Pulmonary artery endothelial cell (primary cell): ENCODE results near the gene METTL23. TPM values are rescaled to one million over a fixed set of nuclear protein-coding genes. Genes with fewer than 3 reads are reported as not detected.
"Not testable (repeated sequence)": the region's sequence is repeated elsewhere in the genome, so short reads cannot be mapped to it uniquely, and the experiment has no call there.

Experiments used
- DNase-seq: peaks from one replicate; pipeline ENCODE4 v3.0.0-alpha.2; 2011; ENCODE audit warnings: low read depth, low spot score
- total RNA-seq: library from RNA; depleted of rRNA; stranded (reverse); fragments of >200 nt; gene quantifications from 2 replicates; pipeline ENCODE4 v1.2.3, GENCODE V29; 2014

METTL23 gene
- total RNA-seq, 1 donor from 2014 or later, result 18.6 TPM

DNA sequence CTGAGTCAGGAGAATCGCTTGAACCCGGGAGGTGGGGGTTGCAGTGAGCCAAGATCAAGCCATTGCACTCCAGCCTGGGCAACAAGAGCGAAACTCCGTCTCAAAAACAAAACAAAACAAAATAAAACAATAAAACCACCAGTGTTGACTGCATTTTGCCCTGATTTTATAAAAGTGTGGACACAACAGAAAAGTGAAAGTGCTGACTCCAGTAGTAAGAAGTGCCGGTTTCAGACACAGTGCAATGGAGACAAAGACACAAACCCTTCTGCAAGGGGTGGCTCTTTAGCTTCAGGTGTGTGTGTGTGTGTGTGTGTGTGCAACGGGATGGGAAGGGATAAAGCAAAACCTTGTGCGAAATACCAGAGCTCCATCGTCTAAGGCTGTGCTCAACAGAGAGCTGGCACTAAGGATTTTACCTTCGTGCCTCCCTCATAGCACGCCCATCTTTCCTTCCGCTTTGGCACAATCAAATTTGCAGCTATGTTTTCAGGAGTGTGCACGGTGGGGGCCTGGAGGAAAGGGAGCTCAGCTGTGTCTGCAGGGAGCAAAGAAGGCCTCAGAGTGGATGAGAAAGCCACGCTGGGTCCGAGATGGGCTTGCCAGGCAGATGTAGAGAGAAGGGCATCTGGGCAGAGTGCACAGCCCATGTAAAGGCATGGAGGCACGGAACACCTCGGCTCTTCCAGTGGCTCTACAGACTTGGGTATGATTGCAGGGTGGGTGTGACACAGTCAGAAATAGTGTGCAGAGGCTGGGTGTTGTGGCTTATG, 31.4 kb upstream of the METTL23 start:
- DNase-seq, result no peak

DNA sequence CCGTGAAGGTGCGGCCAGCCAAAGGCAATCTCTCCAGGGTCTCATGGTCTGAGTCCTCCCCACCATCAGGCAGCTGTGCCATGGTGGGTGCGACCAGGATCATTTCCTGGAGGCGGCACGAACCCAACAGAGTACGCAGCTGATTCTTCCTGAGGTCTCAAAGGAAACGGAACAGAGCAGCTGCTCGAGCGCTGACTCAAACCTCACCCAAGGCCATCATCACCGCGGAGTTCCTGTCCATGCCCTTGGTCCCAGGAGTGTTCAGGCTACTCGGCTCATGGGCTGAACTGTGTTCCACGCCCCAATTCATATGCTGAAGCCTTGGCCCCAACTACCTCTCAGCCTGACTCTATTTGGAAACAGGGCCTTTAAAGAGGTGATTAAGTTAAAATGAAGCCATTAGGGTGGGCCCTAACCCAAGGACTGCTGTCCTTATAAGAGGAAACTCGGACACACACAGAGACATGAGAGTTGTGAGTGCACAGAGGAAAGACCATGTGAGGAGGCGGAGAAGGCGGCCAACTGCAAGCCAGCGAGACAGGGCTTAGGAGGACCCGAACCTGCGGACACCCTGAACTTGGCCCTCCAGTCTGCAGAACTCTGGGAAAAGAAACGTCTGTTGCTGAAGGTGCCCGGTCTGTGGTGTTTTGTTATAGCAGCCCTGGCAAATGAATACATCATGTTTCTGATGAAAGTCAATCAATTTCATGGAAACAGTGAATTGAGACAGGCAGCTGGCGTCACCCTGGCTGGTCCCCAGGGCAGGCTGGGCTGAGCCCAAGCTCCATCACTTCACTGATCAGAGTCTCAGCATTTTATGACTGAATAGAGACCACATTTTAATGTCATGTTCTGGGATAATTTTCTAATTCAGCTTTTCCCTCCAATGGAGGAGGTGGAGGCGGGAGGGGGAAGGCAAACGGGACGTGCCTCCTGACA, 29.6 kb upstream of the METTL23 start:
- peak; percentile 32 for DNase-seq

DNA sequence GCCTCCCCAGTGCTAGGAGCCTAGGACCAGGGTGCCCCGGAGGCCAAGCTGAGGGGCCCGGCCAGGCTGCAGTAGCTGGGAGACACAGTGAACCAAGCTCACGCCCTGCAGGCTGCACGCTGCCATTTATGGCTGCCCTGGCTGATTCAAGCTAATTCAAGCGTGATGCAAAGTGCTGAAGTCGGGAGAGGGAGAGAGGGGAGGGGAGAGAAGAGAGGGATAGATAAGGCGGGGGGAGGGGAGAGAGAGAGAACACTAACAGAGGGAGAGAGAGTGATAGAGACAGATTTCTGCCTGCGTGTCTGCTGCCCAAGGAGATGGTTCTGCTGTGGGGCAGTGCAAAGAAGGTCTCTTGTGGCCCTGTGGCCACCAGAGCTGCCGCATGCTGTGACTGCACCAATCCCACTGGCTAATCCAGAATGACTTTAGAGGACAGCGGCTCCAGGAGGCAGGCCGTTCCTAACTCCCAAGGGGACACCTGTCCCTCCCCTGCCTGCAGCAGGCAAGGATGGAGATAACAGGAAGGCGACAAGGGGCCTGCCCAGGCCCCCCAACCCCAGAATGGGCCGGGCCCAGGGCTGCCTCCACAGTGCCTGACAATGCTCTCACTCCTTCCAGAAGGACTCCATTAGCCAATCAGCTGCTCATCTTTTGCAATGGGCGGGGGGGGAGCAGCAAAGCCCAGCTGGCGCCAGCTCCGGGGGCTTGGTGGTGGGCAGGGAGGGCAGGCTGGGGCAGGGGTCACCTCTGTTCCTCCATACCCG, 28.8 kb upstream of the METTL23 start:
- DNase-seq, result no peak

DNA sequence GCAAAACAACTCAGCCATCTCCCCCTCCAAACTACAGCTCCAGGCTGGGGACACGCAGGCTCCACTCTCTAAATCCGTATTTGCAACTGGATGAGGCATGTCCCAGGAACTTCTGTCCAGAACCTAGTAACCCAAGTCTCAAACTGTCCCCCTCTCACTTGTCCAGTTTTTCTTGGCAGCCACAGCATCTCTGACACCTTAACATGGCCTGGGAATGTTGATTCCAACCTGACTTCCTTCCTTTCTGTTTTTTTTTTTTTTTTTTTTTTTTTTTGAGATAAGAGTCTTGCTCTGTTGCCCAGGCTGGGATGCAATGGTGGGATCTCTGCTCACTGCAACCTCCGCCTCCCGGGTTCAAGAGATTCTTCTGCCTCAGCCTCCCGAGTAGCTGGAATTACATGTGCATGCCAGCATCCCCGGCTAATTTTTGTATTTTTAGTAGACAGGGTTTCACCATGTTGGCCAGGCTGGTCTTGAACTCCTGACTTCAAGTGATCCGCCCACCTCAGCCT, 28.1 kb upstream of the METTL23 start:
- DNase-seq, result not testable (repeated sequence)

DNA sequence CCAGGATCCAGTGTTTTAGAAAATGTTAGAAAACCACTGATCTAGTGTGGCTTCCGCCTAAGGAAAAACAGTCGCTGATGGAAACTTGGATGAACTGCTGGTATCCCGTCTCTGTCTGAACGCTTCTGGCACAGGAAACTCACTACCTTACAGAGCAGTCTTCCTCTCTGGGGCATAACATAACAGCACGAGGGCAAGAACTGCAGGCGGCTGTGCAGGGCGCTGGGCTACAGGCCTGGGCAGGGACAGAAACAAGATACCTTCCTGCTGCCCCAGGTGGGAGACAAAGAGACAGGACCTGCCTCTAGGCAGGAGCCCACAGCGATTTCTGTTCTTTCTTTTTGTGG, 26.4 kb upstream of the METTL23 start:
- no peak for DNase-seq

DNA sequence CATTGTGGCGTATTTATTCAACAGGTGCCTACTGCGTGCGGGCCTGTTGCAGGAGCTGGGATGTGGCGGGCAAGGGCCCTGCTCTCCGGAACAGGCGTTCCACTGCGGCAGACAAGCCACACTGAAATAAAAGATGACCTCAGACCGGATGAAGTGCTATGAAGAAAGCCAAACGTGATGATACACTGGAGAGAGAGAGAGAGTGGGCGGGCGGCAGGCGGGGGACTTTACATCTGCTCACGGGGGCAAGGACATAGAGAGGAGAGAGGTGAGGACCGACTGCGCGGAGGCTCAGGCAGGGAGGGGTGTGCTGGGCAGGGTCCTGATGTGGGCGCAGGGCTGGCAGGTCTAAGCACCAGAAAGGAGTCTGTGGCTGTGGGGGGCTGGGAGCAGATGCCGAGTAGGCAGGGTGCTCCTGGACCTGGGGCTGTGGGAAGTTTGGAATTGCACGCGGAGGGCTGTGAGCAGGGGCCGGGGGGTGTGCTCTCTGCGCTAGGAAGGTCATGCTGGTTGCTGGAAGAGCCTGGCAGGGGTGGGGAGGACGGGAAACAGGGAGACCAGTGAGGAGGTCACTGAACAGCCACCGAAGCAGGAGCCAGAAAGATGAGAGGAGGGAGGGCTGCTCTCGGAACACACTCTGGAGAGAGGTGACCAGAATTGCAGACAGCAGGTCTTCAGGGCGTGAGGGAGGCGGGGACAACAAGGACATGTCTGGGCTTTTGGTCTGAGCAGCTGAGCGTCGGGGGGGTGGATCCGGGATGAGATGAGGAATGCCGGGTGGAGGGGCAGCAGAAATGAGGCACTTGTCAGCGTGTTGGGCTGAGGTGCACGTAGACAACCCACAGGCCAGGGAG, 25.8 kb upstream of the METTL23 start:
- DNase-seq, result peak; percentile 49

DNA sequence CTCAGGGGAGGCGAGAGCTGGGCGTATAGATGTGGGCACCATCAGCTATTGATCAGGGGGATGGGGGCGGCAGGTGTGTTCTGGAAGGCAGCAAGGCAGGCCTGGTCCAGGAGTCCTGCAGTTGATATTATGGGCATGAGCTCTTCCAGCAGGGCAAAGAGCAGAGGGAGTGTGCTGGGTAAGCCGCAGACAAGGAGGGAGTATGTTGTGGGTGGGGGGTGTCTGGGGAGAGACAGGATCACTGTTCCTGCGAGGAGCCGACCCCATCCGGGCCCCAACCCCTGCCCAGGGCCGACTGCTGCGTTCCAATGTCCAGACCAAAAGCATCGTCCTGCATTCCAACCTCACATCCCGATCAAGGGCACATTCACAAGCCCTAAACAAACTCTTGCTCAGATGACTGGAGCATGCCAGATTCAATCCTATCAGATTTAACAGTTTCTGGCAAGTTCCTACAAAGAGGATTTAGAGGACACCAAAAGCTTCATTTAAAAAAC, 25.1 kb upstream of the METTL23 start:
- no peak for DNase-seq

DNA sequence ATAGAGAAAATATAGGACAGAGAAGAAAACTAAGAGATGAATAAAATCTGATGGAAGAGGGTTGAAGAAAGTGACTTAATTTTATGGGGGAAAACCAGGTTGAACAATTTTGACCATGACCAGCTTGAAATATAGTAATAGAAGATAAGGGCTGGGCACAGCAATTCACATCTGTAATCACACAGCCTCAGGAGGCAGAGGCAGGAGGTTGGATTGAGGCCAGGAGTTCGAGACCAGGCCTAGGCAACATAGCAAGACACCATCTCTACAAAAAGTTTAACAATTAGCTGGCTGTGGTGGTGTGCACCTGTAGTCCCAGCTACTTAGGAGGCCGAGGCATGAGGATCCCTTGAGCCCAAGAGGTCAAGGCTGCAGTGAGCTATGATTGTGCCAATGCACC, 24.6 kb upstream of the METTL23 start:
- DNase-seq, result no peak

DNA sequence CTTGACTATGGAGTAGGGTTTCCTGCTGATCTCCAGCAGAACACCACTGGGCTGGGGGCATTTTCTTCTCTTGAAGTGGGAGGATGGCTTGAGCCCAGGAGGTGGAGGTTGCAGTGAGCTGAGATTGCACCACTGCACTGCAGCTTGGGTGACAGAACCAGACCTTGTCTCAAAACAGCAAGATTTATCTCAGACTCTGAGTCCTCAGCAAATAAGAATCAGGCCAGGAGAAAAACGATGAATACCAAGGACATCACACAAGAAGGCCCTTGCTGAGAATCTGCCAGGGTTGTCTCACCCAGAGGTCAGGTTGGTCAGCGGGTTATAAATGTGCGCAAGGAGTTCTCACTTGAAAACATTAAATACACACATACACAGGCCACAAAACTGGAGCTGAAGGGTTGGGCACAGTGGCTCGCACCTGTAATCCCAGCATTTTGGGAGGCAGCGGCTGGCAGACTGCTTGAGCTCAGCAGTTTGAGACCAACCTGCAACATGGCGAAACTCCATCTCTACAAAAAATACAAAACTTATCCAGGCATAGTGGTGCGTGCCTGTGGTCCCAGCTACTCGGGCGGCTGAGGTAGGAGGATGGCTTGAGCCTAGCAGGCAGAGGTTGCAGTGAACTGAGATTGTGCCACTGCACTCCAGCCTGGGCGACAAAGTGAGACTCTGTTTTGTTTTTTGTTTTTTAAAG, 23.6 kb upstream of the METTL23 start:
- DNase-seq, result no peak

DNA sequence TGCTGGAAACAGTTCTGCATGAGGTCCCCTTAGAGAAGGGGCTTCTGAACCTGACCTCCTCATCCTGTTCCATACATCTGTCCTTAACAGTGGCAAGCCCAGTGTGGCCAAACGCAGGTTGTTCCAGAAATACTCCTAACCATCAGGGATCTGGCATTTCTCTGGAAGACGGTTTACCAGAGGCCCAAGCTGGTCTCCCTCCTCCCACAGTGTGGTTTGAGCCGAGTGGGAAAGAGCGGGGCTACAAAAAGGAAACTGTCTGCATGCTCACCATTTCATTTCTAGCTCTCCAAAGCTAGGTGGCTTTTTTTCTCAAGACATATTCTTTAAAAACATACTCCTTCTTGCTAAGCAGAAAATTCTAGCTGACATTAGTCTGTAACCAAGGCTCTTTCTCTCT, 21.8 kb upstream of the METTL23 start:
- DNase-seq, result no peak

DNA sequence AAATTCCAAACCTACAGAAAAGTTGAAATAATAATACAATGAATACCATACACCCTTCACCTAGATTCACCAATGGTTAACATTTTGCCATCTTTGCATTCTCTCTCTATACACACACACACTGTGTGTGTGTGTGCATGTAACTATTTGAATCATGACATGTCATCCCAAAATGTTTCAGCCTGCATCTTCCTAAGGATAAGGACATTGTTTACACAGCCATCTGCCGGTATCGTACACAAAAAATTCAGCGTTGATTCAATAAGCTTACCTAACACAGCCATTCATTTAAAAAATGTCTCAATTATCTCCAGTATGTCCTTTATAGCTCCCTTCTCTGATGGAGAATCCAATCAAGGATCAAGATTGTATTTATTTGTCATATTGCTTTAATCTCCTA, 19.8 kb upstream of the METTL23 start:
- no peak for DNase-seq

DNA sequence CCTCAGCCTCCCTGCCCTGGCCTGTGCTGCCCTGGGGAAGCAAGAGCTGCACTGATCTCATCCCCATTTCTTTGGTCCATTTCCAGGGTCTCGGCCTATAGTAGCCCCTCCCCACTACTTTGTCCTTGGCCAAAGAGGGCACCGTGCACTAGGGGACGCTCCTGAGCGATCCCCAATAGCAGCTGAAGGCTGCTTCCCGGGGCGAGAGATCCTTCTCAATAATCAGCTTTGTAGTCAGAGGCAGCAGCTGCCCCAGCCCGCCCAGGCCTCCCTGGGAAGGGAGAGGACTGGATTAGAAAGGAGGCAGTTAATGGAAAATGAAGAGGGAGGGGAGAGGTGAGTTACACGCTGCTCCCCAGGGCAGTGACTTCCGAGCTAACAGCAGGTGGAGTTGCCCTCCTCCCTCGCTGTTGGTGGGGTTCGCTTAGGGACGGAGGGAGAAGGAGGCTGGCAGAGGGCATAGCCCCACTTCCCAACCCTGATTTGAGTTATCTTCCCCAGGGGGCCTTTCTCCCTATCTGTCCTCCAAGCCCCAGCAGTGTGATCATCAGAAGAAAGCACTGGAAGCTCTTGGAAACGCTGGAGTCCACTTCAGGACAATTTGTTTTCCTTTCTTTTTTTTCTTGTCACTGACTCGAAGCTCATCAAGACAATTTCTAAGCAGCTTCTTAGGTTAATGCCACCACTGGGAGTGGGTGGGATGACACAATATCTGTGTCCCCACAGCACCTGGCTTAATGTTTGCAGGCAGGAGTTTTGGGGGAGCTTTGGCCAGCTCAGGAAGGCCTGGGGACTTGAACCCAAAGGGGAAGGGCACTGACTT, 18.4 kb upstream of the METTL23 start:
- no peak for DNase-seq

DNA sequence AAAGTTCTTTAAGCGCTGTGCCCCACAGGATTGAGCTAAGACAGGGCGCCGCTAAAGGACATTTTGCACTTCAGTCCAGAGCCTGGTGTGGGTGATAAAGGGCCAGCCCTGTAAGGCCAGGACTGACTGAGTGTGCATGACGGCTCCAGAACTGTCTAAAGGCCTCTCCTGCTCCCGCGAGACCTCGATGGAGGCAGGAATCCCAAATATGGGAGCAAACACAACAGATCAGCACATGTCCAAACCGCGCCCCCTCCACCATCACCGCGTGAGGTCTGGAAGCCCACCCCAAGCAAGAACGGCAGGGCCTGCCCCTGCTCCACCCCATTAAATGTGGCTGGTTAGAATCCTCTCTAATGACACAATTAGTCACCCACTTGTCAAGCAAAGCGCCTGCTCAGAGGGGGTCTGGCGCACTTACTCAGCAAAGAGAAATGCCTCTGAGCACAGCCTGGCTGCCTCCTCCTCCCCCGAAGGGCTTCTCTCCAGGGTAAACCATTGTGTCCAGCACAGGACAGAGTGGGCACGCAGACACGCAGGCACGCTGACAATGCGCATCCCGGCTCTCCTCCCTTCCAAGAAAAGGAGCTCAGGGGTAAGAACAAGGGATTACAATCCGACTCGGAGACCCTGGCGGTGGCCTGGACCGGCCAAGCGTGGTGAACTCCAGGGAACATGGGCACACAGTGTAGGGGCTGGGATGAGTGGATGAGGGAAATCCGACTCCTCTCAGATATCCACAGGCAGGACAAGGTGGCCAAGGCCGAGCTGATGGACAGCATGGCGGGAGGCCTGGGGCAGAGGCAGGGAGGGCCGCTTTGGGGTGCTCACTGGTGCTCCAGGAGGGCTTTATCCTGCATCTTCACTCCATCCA, 17.3 kb upstream of the METTL23 start:
- no peak for DNase-seq

DNA sequence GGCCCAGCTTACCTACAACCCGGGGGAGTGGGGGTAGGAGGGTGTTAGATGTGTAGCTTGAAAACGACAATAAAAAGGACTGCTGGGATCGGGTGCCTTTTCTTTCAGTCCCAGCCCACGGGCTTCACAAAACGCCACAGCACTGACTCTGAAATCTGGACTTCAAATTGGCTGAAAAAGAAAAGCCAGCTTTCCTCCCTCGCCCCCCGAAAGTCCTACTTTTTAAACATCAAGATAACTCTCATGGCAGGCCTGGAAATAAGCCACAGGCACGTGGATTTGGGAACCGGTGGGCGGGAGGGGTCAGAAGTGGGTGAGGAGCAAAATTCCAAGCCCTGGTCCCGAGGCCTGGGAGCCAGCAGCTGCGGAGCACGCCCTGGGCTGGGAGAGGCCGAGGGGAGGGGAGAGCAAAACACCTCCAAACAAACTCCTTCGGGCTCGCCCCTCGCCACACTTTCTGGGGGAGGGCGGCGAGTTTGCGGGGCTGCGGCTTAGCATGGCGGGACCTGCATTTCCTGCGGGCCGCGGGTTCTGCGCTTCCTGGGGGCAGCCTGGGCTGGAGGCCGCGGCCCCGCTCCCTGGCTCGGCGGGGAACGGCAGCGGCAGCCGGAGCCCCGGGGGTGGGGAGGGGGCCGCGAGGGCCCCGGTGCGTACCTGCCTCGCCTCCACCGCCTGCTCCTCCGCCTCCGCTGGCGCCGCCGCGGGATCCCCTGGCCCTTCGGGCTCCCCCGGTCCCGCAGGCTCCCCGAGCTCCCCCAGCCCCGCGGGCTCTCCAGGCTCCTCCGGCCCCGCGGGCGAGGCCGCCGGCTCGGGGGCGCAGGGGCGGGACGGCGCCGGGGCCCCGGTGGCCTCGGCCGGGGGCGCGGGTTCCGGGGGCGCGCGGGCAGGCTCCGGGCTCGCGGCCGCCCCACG, 16.4 kb upstream of the METTL23 start:
- not testable (repeated sequence) for DNase-seq

DNA sequence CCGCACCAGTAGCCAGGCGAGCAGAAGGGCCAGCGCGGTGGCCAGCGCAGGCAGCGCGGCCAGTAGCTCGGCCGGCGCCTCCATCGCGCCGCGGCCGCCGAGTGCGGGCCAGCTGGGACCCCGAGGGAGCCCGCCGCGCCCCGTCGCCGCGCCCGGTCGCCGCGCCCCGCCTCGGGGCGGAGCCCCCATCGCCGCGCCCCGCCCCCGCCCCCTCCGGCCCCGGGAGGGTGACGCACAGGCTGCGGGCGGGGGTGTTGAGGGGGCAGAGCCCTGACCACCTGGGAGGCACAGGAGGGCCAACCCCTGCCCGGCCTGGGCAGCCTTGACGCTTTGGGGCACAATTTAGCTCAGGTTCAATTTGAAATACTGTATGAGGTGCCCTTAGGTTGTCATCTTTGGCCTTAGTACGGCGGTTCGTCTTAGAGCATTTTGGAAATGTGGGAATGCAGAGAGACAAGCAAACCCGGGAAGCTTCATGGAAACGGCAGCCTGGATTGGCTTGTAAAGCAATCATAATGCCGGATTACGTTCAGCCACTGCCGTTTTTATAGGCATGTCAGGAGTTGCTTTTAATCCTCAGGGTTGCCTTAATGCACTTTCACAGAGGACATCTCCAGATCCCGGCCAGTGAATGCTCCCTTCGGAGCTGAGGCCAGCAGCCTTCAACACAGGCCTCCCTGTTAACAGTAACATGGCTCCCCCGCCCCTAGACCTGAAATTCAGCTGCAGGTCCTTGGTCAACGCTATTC, 15.6 kb upstream of the METTL23 start, which contains the start of gene MXRA7:
Gene MXRA7 (minus strand): TSS at position 103 of the 749 bp plus-strand sequence. CDS start 19 bp downstream, at position 84.
- no peak for DNase-seq

DNA sequence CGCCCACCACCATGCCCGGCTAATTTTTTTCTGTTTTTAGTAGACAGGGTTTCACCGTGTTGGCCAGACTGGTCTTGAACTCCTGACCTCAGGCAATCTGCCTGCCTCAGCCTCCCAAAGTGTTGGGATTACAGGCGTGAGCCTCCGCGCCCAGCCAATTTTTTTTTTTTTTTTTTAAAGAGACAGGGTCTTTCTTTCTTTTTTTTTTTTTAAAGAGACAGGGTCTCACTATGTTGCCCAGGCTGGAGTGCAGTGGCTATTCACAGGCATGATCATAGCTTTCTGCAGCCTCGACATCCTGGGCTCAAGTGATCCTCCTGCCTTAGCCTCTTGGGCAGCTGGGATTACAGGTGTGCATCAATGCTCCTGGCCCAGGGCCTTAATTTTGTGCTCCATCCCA, 14.3 kb upstream of the METTL23 start:
- DNase-seq, result not testable (repeated sequence)
